HepG2 (cell line): Measurements from ENCODE around the gene ADSS1. TPM values are rescaled to one million over a fixed set of nuclear protein-coding genes. Genes with fewer than 3 reads are reported as not detected.

Source experiments
- CAMTA2 ChIP-seq: sonication (generic); formaldehyde crosslinking; IDR thresholded peaks from 2 replicates; pipeline ENCODE4 v1.4.0; 2020; ENCODE audit warnings: mild to moderate bottlenecking, missing genetic modification reagents, borderline replicate concordance
- ESRRA ChIP-seq: sonication (generic); formaldehyde crosslinking; IDR thresholded peaks from 2 replicates; pipeline ENCODE4 v1.5.1; 2020; ENCODE audit warnings: mild to moderate bottlenecking, low read depth, missing genetic modification reagents
- FOXC1 ChIP-seq: sonication (generic); formaldehyde crosslinking; IDR thresholded peaks from 2 replicates; pipeline ENCODE4 v1.8.0; 2022; ENCODE audit warnings: mild to moderate bottlenecking, missing genetic modification reagents, borderline replicate concordance
- KAT7 ChIP-seq: IDR thresholded peaks from 2 replicates; pipeline ENCODE4 v1.6.1; 2018; ENCODE audit warnings: borderline replicate concordance, missing compliant biosample characterization
- KDM2A ChIP-seq: sonication (generic); formaldehyde crosslinking; IDR thresholded peaks from 2 replicates; pipeline ENCODE4 v1.4.0; 2020; ENCODE audit warnings: low read depth, missing genetic modification reagents, borderline replicate concordance
- MYPOP ChIP-seq: sonication (generic); formaldehyde crosslinking; IDR thresholded peaks from 2 replicates; pipeline ENCODE4 v1.8.1; 2023; ENCODE audit warnings: mild to moderate bottlenecking, moderate library complexity, missing genetic modification reagents
- SALL2 ChIP-seq: sonication (generic); formaldehyde crosslinking; IDR thresholded peaks from 2 replicates; pipeline ENCODE4 v1.8.1; 2023; ENCODE audit warnings: mild to moderate bottlenecking, missing genetic modification reagents, inconsistent platforms
- SIX4 ChIP-seq: sonication (generic); formaldehyde crosslinking; IDR thresholded peaks from 2 replicates; pipeline ENCODE4 v1.4.0; 2020; ENCODE audit warnings: missing genetic modification reagents
- SRSF4 ChIP-seq: fragments of 200-400 bp; formaldehyde crosslinking; IDR thresholded peaks from one replicate; pipeline ENCODE4 v1.6.1; 2018; ENCODE audit warnings: mild to moderate bottlenecking, low read depth, low read length, moderate library complexity; ENCODE audit not compliant: poor library complexity, severe bottlenecking
- XRCC5 ChIP-seq: fragments of 200-400 bp; formaldehyde crosslinking; optimal IDR thresholded peaks from 2 replicates; pipeline ENCODE3; 2017; ENCODE audit warnings: mild to moderate bottlenecking, low read length
- ZBTB21 ChIP-seq: sonication (generic); formaldehyde crosslinking; IDR thresholded peaks from 2 replicates; pipeline ENCODE4 v1.4.0; 2020; ENCODE audit warnings: missing genetic modification reagents
- ZBTB3 ChIP-seq: sonication (generic); formaldehyde crosslinking; IDR thresholded peaks from 2 replicates; pipeline ENCODE4 v1.4.0; 2020; ENCODE audit warnings: low read depth, mild to moderate bottlenecking, moderate library complexity, missing genetic modification reagents, borderline replicate concordance
- ZBTB37 ChIP-seq: sonication (generic); formaldehyde crosslinking; IDR thresholded peaks from 2 replicates; pipeline ENCODE4 v1.4.0; 2020; ENCODE audit warnings: mild to moderate bottlenecking, missing genetic modification reagents
- ZBTB7B ChIP-seq: sonication (generic); formaldehyde crosslinking; IDR thresholded peaks from 2 replicates; pipeline ENCODE4 v1.4.0; 2020; ENCODE audit warnings: missing genetic modification reagents
- ZFP37 ChIP-seq: sonication (generic); formaldehyde crosslinking; IDR thresholded peaks from 2 replicates; pipeline ENCODE4 v1.4.0; 2020; ENCODE audit warnings: missing genetic modification reagents, borderline replicate concordance
- ZFP91 ChIP-seq: sonication (generic); formaldehyde crosslinking; IDR thresholded peaks from 2 replicates; pipeline ENCODE4 v1.9.0; 2022; ENCODE audit warnings: missing genetic modification reagents, mild to moderate bottlenecking, borderline replicate concordance
- ZHX2 ChIP-seq, 2 experiments: sonication (generic) in 1 of 2; formaldehyde crosslinking in 1 of 2; IDR thresholded peaks; 2 replicates each; pipeline versions ENCODE4 v1.6.1 to v1.9.0; 2014 to 2022; ENCODE audit warnings: antibody characterized with exemption in 1 of 2, borderline replicate concordance in 1 of 2, inconsistent platforms in 1 of 2, low read depth in 1 of 2, missing genetic modification reagents in 1 of 2
- ZNF550 ChIP-seq: sonication (generic); formaldehyde crosslinking; IDR thresholded peaks from 2 replicates; pipeline ENCODE4 v1.4.0; 2020; ENCODE audit warnings: mild to moderate bottlenecking, missing genetic modification reagents, borderline replicate concordance
- polyA plus RNA-seq, 8 experiments: library from polyadenylated mRNA; depleted of rRNA in 3 of 8; stranded (reverse) in 7 of 8; unstranded in 1 of 8; fragments of >200 nt; fragmentation: Illumina TruSeq in 4 of 8; extraction: Trizol in 4 of 8; gene quantifications; 2 replicates each; pipeline versions ENCODE4 v1.2.1 to v1.2.3, GENCODE V29; 2011 to 2016; ENCODE audit warnings: low read depth in 4 of 8, missing spikeins in 1 of 8, mixed read lengths in 1 of 8; ENCODE audit not compliant: insufficient read depth in 1 of 8
- total RNA-seq, 5 experiments: library from RNA; depleted of rRNA; stranded (reverse); fragments of >200 nt; fragmentation: Illumina TruSeq; extraction: Trizol; gene quantifications; 2 replicates each; pipeline ENCODE4 v1.2.3, GENCODE V29; 2016; ENCODE audit warnings: low read depth in 1 of 5

The ADSS1 gene
- total and polyA plus RNA-seq, 2 of the 13 experiments (the other 11 are each of a cell fraction or from before 2014, with no cell fraction given) = 1.0 to 36.7 TPM

GRCh38 chr14:104752735-104753527 is 28.9 kb downstream of the ADSS1 start, which contains the start of gene SIVA1 (continued):
- peak; percentile 55 for TF ChIP-seq SALL2 (CRISPR knock-in tag)
- TF ChIP-seq FOXC1 (CRISPR knock-in tag) = peak; percentile 32; the same call in 1 of the 2 replicates
- TF ChIP-seq XRCC5 = peak; percentile 18
- no peak for TF ChIP-seq ZBTB37 (CRISPR knock-in tag)
- no peak for TF ChIP-seq SIX4 (CRISPR knock-in tag)
- TF ChIP-seq KDM2A (CRISPR knock-in tag) = peak; percentile 100
- TF ChIP-seq ESRRA = peak; percentile 28; the same call in 1 of the 2 replicates
- peak; percentile 62 for TF ChIP-seq ZBTB7B (CRISPR knock-in tag)
- peak; percentile 96 for TF ChIP-seq ZHX2 (IDR thresholded peaks at IDR 0.05; ENCODE audit: low read depth)
- TF ChIP-seq ZHX2 (CRISPR knock-in tag; IDR thresholded peaks at IDR 0.05; ENCODE audit: borderline replicate concordance) = peak; percentile 19; the same call in 1 of the 2 replicates
- peak; percentile 40 for TF ChIP-seq MYPOP (CRISPR knock-in tag)
- TF ChIP-seq ZFP91 (CRISPR knock-in tag) = peak; percentile 82; the same call in 1 of the 2 replicates
- no peak for TF ChIP-seq ZNF550 (CRISPR knock-in tag)
- TF ChIP-seq KAT7 (CRISPR knock-in tag) = peak; percentile 28; the same call in 1 of the 2 replicates
- no peak for TF ChIP-seq SRSF4
- TF ChIP-seq ZFP37 (CRISPR knock-in tag) = no peak
- TF ChIP-seq CAMTA2 (CRISPR knock-in tag) = no peak
- no peak for TF ChIP-seq ZBTB3 (CRISPR knock-in tag)
- peak; percentile 85 for TF ChIP-seq ZBTB21 (CRISPR knock-in tag)
